ENCODE measurements around the gene EFCAB6. TPM values are rescaled to one million over a fixed set of nuclear protein-coding genes. Genes with fewer than 3 reads are reported as not detected.
A peak's percentile ranks its signal among the peaks of the same experiment; 100 is the strongest.

Gene EFCAB6
- total RNA-seq, 1 experiment from 2014 or later: 0.94 TPM

DNA sequence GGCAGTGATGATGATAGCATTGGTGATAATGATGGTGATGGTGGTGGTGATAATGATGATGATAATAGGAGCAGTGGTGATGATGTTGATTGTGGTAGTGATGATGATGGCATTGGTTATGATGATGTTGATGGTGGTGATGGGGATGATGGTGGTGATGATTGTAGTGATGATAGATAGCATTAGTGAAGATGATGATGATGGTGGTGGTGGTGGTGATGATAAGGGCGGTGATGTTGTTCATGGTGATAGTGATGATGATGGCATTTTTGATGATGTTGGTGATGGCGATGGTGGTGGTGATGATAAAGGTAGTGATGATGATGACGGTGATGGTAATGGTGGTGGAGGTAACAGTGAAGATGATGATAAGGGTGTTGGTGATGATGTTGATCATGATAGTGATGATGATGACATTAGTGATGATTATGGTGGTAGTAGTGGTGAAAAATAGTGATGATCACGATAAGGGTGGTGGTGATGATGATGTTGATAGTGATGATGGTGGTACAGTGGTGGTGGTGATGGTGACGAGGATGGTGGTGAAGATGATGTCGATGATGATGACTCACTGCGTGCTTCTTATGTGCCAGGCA is 307.3 kb downstream of the EFCAB6 start:
- Mint-ChIP-seq H3K27ac (no peak overlapping the region), H3K9me3 (no peaks in the 10 kb centered on the region), H3K36me3 (no peaks in the 10 kb centered on the region), H3K4me1 (no peaks in the 10 kb centered on the region), H3K27me3 (ENCODE audit: low read depth) (no peaks in the 10 kb centered on the region), H3K4me3 (no peak overlapping the region)
- POLR2A ChIA-PET: no interaction called here
- ATAC-seq: no peak
- DNase-seq (ENCODE audit: low spot score): no peak
- peak; percentile 43; the same call in 1 of the 2 replicates for TF ChIP-seq NFE2L1 (CRISPR knock-in tag; IDR thresholded peaks at IDR 0.05)
- no peak for TF ChIP-seq RELA (CRISPR knock-in tag; IDR thresholded peaks at IDR 0.05; ENCODE audit: borderline replicate concordance)
- CTCF ChIA-PET: no interaction called here

DNA sequence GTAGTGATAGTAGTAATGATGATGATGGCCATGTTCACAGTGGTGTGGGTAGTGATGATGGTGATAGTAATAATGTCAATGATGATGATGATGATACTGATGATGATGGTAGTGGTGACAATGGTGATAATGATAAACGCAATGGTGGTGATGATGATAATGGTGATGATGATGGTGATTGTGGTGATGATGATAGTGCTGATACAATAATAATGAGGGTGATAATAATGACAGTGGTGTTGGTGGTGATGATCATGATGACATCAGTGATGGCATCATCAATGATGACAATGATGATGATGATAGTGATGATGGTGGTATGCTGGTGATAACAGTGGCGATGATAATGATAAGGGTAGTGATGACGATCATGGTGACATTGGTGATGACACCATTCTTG is 308.0 kb downstream of the EFCAB6 start:
- Mint-ChIP-seq H3K4me3 (no peak overlapping the region), H3K36me3 (no peaks in the 10 kb centered on the region), H3K27me3 (ENCODE audit: low read depth) (no peaks in the 10 kb centered on the region), H3K9me3 (no peaks in the 10 kb centered on the region), H3K27ac (no peak overlapping the region), H3K4me1 (no peaks in the 10 kb centered on the region)
- TF ChIP-seq, protein P1, sequence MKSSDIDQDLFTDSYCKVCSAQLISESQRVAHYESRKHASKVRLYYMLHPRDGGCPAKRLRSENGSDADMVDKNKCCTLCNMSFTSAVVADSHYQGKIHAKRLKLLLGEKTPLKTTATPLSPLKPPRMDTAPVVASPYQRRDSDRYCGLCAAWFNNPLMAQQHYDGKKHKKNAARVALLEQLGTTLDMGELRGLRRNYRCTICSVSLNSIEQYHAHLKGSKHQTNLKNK (CRISPR knock-in tag; IDR thresholded peaks at IDR 0.05): no peak
- TF ChIP-seq, protein P2, sequence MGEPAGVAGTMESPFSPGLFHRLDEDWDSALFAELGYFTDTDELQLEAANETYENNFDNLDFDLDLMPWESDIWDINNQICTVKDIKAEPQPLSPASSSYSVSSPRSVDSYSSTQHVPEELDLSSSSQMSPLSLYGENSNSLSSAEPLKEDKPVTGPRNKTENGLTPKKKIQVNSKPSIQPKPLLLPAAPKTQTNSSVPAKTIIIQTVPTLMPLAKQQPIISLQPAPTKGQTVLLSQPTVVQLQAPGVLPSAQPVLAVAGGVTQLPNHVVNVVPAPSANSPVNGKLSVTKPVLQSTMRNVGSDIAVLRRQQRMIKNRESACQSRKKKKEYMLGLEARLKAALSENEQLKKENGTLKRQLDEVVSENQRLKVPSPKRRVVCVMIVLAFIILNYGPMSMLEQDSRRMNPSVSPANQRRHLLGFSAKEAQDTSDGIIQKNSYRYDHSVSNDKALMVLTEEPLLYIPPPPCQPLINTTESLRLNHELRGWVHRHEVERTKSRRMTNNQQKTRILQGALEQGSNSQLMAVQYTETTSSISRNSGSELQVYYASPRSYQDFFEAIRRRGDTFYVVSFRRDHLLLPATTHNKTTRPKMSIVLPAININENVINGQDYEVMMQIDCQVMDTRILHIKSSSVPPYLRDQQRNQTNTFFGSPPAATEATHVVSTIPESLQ (CRISPR knock-in tag; IDR thresholded peaks at IDR 0.05): no peak
- TF ChIP-seq NFE2L1 (CRISPR knock-in tag; IDR thresholded peaks at IDR 0.05): no peak
- TF ChIP-seq SMAD3 (CRISPR knock-in tag; IDR thresholded peaks at IDR 0.05; ENCODE audit: borderline replicate concordance): no peak
- no peak for TF ChIP-seq ATF1 (CRISPR knock-in tag; IDR thresholded peaks at IDR 0.05)
- TF ChIP-seq TP53 (CRISPR knock-in tag; IDR thresholded peaks at IDR 0.05): no peak
- no peak for TF ChIP-seq ZNF219 (CRISPR knock-in tag; IDR thresholded peaks at IDR 0.05; ENCODE audit: borderline replicate concordance)
- no peak for TF ChIP-seq EMX1 (CRISPR knock-in tag; IDR thresholded peaks at IDR 0.05)
- no peak for TF ChIP-seq KAT7 (CRISPR knock-in tag; IDR thresholded peaks at IDR 0.05; ENCODE audit: borderline replicate concordance)
- TF ChIP-seq, protein P3, sequence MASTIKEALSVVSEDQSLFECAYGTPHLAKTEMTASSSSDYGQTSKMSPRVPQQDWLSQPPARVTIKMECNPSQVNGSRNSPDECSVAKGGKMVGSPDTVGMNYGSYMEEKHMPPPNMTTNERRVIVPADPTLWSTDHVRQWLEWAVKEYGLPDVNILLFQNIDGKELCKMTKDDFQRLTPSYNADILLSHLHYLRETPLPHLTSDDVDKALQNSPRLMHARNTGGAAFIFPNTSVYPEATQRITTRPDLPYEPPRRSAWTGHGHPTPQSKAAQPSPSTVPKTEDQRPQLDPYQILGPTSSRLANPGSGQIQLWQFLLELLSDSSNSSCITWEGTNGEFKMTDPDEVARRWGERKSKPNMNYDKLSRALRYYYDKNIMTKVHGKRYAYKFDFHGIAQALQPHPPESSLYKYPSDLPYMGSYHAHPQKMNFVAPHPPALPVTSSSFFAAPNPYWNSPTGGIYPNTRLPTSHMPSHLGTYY (CRISPR knock-in tag; IDR thresholded peaks at IDR 0.05): no peak
- TF ChIP-seq, protein P4, sequence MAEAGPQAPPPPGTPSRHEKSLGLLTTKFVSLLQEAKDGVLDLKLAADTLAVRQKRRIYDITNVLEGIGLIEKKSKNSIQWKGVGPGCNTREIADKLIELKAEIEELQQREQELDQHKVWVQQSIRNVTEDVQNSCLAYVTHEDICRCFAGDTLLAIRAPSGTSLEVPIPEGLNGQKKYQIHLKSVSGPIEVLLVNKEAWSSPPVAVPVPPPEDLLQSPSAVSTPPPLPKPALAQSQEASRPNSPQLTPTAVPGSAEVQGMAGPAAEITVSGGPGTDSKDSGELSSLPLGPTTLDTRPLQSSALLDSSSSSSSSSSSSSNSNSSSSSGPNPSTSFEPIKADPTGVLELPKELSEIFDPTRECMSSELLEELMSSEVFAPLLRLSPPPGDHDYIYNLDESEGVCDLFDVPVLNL (CRISPR knock-in tag; IDR thresholded peaks at IDR 0.05; ENCODE audit: borderline replicate concordance, low read depth): no peak
- TF ChIP-seq, protein P5, sequence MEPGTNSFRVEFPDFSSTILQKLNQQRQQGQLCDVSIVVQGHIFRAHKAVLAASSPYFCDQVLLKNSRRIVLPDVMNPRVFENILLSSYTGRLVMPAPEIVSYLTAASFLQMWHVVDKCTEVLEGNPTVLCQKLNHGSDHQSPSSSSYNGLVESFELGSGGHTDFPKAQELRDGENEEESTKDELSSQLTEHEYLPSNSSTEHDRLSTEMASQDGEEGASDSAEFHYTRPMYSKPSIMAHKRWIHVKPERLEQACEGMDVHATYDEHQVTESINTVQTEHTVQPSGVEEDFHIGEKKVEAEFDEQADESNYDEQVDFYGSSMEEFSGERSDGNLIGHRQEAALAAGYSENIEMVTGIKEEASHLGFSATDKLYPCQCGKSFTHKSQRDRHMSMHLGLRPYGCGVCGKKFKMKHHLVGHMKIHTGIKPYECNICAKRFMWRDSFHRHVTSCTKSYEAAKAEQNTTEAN (CRISPR knock-in tag; IDR thresholded peaks at IDR 0.05): no peak
- no peak for TF ChIP-seq ZNF317 (CRISPR knock-in tag; IDR thresholded peaks at IDR 0.05; ENCODE audit: borderline replicate concordance, low read depth)
- TF ChIP-seq NFYB (CRISPR knock-in tag; conservative IDR thresholded peaks at IDR 0.05; ENCODE audit: low read depth): no peak
- TF ChIP-seq, protein P6, sequence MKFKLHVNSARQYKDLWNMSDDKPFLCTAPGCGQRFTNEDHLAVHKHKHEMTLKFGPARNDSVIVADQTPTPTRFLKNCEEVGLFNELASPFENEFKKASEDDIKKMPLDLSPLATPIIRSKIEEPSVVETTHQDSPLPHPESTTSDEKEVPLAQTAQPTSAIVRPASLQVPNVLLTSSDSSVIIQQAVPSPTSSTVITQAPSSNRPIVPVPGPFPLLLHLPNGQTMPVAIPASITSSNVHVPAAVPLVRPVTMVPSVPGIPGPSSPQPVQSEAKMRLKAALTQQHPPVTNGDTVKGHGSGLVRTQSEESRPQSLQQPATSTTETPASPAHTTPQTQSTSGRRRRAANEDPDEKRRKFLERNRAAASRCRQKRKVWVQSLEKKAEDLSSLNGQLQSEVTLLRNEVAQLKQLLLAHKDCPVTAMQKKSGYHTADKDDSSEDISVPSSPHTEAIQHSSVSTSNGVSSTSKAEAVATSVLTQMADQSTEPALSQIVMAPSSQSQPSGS (CRISPR knock-in tag; IDR thresholded peaks at IDR 0.05; ENCODE audit: borderline replicate concordance, low read depth): no peak
- no peak for TF ChIP-seq CBFB (CRISPR knock-in tag; IDR thresholded peaks at IDR 0.05; ENCODE audit: low read depth)
- TF ChIP-seq, protein P7, sequence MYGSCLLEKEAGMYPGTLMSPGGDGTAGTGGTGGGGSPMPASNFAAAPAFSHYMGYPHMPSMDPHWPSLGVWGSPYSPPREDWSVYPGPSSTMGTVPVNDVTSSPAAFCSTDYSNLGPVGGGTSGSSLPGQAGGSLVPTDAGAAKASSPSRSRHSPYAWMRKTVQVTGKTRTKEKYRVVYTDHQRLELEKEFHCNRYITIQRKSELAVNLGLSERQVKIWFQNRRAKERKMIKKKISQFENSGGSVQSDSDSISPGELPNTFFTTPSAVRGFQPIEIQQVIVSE (CRISPR knock-in tag; IDR thresholded peaks at IDR 0.05; ENCODE audit: borderline replicate concordance): no peak
- TF ChIP-seq, protein P8, sequence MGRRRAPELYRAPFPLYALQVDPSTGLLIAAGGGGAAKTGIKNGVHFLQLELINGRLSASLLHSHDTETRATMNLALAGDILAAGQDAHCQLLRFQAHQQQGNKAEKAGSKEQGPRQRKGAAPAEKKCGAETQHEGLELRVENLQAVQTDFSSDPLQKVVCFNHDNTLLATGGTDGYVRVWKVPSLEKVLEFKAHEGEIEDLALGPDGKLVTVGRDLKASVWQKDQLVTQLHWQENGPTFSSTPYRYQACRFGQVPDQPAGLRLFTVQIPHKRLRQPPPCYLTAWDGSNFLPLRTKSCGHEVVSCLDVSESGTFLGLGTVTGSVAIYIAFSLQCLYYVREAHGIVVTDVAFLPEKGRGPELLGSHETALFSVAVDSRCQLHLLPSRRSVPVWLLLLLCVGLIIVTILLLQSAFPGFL (CRISPR knock-in tag; IDR thresholded peaks at IDR 0.05; ENCODE audit: borderline replicate concordance): no peak
- TF ChIP-seq, protein P9, sequence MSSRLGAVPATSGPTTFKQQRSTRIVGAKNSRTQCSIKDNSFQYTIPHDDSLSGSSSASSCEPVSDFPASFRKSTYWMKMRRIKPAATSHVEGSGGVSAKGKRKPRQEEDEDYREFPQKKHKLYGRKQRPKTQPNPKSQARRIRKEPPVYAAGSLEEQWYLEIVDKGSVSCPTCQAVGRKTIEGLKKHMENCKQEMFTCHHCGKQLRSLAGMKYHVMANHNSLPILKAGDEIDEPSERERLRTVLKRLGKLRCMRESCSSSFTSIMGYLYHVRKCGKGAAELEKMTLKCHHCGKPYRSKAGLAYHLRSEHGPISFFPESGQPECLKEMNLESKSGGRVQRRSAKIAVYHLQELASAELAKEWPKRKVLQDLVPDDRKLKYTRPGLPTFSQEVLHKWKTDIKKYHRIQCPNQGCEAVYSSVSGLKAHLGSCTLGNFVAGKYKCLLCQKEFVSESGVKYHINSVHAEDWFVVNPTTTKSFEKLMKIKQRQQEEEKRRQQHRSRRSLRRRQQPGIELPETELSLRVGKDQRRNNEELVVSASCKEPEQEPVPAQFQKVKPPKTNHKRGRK (CRISPR knock-in tag; IDR thresholded peaks at IDR 0.05; ENCODE audit: borderline replicate concordance): no peak
- TF ChIP-seq TEAD4 (CRISPR knock-in tag; IDR thresholded peaks at IDR 0.05): no peak
- CTCF ChIA-PET: interaction anchor here (1.0 kb wide), 1 partner anchor 12 kb away, joined by 4 read pairs; no protein-coding TSS in a partner anchor
- ATAC-seq (no peak), DNase-seq (ENCODE audit: low spot score) (no peak)
- POLR2A ChIA-PET: no interaction called here
